Measurements from ENCODE around the gene EIPR1.

Gene EIPR1

GRCh38 chr2:3411103-3411502 lies 33.5 kb upstream of the EIPR1 start:
- no peak overlapping the region for H3K27ac ChIP-seq
- TF ChIP-seq ZFX (IDR thresholded peaks at IDR 0.05): no peak
- no peak for TF ChIP-seq CTCF (conservative IDR thresholded peaks at IDR 0.05)

GRCh38 chr2:3409627-3410170 lies 32.1 kb upstream of the EIPR1 start:
- no peak overlapping the region for H3K27ac ChIP-seq
- TF ChIP-seq ZFX (IDR thresholded peaks at IDR 0.05) (no peak), CTCF (conservative IDR thresholded peaks at IDR 0.05) (no peak)

- H3K27ac ChIP-seq: no peak overlapping the region
- TF ChIP-seq ZFX (IDR thresholded peaks at IDR 0.05): no peak
Observed at GRCh38 chr2:3408781-3409180, 31.2 kb upstream of the EIPR1 start.

GRCh38 chr2:3406501-3406900 lies 28.9 kb upstream of the EIPR1 start:
- TF ChIP-seq ZFX (IDR thresholded peaks at IDR 0.05): no peak
- no peak for TF ChIP-seq CTCF (conservative IDR thresholded peaks at IDR 0.05)
- no peak overlapping the region for H3K27ac ChIP-seq

GRCh38 chr2:3405876-3406275 lies 28.3 kb upstream of the EIPR1 start:
- no peak for TF ChIP-seq CTCF (conservative IDR thresholded peaks at IDR 0.05)
- TF ChIP-seq ZFX (IDR thresholded peaks at IDR 0.05): no peak
- H3K27ac ChIP-seq: no peak overlapping the region

GRCh38 chr2:3405307-3405706 lies 27.7 kb upstream of the EIPR1 start:
- H3K27ac ChIP-seq: no peak overlapping the region
- TF ChIP-seq ZFX (IDR thresholded peaks at IDR 0.05) (no peak), CTCF (conservative IDR thresholded peaks at IDR 0.05) (no peak)

- H3K27ac ChIP-seq: no peak overlapping the region
- no peak for TF ChIP-seq CTCF (conservative IDR thresholded peaks at IDR 0.05)
- TF ChIP-seq ZFX (IDR thresholded peaks at IDR 0.05): no peak
Observed at GRCh38 chr2:3404349-3404894, 26.8 kb upstream of the EIPR1 start.
